ENCODE data around the gene ANKRD24. TPM values are rescaled to one million over a fixed set of nuclear protein-coding genes. Genes with fewer than 3 reads are reported as not detected.
"Not testable (repeated sequence)": the region's sequence is repeated elsewhere in the genome, so short reads cannot be mapped to it uniquely, and the experiment has no call there.

ANKRD24 gene
- polyA plus RNA-seq, 4 donors = 0.89 to 1.4 (median 1.0) TPM

DNA sequence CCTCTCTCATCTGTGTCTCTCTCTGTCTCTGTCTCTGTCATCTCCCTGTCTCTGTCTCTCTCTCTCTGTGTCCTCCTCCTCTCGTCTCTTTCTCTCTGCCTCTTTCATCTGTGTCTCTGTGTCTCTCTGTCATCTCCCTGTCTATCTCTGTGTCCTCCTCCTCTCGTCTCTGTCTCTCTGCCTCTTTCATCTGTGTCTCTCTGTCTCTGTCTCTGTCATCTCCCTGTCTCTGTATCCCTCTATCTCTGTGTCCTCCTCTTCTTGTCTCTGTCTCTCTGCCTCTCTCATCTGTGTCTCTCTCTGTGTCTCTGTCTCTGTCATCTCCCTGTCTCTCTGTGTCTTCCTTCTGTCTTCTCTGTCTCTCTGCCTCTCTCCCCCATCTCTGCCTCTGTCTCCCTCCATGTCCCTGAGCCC lies 46.3 kb downstream of the ANKRD24 start:
- DNase-seq (ENCODE audit: low read depth in 4 of 4, low spot score in 3 of 4) = no peak

DNA sequence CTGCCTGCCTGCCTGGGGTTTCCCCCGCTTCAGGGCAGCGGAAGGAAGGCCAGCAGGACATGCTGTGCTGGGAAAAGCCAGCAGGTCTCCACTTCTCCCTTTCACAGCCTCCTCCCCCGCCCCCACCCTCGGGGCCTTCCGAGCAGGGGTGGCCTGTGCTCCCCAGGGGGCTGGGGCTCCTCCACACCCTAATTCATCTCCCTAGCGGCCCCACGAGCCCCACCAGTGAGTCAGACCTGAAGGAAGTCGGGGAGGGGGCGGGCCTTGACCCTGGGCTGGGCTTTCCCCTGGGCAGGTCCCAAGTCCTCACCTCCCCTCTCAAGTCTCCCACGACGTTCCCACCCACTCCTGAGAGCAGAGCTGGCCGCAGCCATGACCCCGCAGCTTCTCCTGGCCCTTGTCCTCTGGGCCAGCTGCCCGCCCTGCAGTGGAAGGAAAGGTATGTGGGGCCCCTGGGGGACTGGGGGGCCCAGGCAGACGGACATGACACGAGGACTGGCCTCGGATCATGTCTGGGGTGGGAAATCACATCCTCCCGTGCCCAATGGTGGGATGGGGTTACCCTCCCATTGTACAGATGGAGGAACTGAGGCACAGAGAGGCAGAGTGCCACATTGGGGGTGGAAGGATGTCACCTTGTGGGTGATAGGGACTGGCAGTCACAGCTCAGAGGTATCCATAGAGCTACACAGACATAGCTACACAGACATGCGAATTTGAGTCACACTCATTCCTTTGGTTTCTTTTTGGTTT lies 46.9 kb downstream of the ANKRD24 start, which contains the start of gene EBI3:
Gene EBI3, plus strand, starts transcription at position 345 of the 753 bp plus-strand sequence. Its CDS starts 28 bp downstream, at position 373.
- DNase-seq (ENCODE audit: low read depth in 4 of 4, low spot score in 3 of 4) = no peak

DNA sequence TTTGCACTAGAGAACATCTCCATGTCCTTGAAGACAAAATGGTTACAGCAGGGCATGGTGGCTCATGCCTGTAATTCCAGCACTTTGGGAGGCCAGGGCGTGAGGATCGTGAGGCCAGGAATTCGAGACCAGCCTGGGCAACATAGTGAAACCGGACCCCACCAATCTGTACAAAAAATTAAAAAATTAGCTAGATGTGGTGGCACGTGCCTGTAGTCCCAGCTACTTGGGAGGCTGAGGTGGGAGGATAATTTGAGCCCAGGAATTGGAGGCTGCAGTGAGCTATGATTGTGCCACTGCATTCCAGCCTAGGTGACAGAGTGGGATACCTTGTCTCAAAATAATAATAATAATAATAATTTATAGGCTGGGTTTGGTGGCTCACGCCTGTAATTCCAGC lies 47.7 kb downstream of the ANKRD24 start:
- DNase-seq (ENCODE audit: low read depth in 4 of 4, low spot score in 3 of 4) = not testable (repeated sequence)

DNA sequence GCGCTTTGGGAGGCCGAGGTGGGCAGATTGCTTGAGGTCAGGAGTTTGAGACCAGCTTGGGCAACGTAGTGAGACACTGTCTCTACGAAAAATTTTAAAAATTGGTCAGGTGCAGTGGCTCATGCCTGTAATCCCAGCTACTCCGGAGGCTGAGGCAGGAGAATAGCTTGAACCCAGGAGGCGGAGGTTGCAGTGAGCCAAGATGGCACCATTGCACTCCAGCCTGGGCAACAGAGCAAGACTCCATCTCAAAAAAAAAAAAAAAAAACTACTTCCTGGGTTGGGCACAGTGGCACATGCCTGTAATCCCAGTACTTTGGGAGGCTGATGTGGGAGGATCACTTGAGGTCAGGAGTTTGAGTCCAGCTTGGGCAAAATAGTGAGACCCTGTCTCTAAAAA lies 49.0 kb downstream of the ANKRD24 start:
- DNase-seq (ENCODE audit: low read depth in 4 of 4, low spot score in 3 of 4) = not testable (repeated sequence)

DNA sequence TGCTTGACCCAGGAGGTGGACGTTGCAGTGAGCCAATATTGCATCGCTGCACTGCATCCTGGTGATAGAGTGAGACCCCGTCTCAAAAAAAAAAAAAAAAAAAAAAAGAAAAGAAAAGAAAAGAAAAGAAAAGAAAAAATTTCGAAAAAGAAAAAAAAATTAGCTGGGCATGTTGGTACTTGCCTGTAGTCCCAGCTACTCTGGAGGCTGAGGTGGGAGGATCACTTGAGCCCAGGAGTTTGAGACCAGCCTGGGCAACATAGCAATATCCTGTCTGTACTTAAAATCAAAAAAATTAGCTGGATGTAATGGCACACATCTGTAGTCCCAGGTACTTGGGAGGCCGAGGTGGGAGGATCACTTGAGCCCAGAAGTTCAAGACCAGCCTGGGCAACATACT lies 49.6 kb downstream of the ANKRD24 start:
- DNase-seq (ENCODE audit: low read depth in 4 of 4, low spot score in 3 of 4) = not testable (repeated sequence)

DNA sequence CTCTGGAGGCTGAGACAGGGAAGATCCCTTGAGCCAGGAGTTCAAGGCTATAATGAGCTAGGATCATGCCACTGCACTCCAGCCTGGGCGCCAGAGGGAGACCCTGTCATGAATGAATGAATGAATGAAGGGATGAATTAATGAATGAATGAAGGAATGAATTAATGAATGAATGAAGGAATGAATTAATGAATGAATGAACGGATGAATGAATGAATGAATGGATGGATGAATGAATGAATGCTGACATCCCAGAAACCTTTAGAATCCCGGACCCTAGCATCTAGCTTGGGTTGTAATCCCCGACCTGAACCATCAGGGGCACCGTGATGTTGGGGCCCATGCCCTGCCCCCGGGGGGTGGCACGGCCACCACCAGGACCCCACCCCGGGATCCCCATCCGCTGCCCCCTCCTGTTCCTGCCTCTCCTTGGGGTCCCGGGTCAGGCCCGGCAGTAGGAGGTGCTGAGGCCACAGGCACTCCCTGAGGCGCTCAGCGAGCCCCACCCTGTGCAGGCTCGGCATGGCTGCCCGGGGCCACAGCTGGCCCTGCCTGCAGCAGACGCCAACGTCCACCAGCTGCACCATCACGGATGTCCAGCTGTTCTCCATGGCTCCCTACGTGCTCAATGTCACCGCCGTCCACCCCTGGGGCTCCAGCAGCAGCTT lies 50.3 kb downstream of the ANKRD24 start:
- DNase-seq (ENCODE audit: low read depth in 4 of 4, low spot score in 3 of 4) = no peak

DNA sequence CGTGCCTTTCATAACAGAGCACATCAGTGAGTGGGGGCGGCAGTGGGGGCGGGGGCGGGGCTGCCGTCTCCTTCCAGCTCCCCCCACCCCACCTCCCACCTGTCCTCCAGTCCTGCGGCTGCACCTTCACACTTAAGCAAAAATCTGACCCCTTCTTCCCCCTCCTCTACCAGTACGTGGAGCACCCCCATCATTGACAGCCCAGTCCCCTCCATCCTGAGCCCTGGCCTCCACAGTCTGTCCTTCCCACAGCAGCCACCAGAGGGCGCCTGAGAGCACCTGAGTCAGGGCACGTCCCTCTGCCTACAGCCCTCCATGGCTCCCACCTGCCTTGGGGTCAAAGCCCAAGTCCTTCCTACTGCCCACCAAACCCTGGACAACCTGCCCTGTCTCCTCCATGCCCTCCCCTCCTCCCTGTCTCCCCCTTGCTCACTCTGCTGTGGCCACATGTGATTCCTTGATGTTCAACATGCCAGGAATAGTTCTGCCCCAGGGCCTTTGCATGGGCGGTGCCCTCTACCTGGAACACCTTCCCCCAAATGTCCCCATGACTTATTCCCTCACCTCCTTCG lies 50.9 kb downstream of the ANKRD24 start:
- DNase-seq (ENCODE audit: low read depth in 4 of 4, low spot score in 3 of 4) = no peak

DNA sequence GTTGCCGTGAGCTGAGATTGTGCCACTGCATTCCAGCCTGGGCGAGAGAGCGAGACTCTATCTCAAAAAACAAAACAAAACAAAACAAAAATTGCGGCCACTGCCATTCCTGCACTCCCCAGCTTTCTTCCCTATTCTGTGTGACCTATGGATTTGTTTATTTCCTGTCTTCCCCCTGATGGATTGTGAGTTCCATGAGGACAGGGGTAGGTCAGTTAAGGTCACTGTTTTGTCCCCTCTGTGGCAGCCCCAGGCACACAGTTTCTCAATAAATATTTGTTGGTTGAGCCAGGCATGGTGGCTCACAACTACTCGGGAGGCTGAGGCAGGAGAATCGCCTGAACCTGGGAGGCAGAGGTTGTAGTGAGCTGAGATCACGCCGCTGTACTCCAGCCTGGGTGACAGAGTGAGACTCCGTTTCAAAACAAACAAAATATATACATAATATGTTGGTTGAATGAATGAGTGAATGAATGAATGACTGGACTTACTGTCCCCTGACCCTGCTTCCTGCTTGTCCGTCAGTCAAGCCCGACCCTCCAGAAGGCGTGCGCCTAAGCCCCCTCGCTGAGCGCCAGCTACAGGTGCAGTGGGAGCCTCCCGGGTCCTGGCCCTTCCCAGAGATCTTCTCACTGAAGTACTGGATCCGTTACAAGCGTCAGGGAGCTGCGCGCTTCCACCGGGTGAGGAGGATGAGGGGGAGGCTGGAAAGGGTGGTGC lies 51.8 kb downstream of the ANKRD24 start:
- DNase-seq (ENCODE audit: low read depth in 4 of 4, low spot score in 3 of 4) = no peak

DNA sequence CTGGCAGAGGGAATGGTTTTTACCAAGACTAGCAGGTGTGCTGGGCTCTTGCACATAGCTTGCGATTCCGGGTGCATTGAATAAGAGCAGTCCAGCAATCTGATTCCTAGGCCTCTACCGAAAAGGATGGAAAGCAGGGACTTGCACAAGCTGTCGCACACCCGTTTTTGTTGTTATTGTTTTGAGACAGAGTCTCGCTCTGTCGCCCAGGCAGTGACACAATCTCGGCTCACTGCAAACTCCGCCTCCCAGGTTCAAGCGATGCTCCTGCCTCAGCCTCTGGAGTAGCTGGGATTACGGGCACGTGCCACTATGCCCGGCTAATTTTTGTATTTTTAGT lies 52.3 kb downstream of the ANKRD24 start:
- no peak for DNase-seq (ENCODE audit: low read depth in 4 of 4, low spot score in 3 of 4)

DNA sequence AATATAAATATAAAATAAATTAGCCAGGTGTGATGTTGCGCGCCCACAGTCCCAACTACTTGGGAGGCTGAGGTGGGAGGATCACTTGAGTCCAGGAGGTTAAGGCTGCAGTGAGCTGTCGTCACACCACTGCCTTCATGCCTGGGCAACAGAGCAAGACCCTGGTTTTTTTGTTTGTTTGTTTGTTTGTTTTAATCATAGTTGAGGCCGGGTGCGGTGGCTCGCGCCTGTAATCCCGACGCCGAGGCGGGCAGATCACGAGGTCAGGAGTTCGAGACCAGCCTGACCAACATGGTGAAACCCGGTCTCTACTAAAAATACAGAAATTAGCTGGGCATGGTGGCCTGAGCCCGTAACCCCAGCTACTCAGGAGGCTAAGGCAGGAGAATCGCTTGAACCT lies 55.0 kb downstream of the ANKRD24 start:
- DNase-seq (ENCODE audit: low read depth in 4 of 4, low spot score in 3 of 4) = not testable (repeated sequence)

DNA sequence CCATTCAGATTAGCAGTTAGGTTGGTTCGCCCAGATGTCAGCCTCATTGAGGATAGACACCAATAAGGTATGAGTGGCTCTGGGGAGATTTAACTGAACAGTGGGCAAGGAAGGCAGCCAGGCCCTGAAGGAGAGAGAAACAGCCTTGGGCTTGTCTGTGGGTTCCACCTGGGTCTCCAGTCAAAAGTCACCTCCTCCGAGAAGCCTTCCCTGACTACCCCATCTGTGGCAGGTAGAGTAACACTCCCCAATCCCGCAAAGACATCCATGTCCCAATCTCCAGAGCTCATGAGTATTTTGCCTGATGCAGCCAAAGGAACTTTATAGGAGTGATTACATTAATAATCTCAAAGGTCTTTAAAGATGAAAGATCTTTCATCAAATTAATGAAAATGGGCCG lies 56.3 kb downstream of the ANKRD24 start:
- no peak for DNase-seq (ENCODE audit: low read depth in 4 of 4, low spot score in 3 of 4)

DNA sequence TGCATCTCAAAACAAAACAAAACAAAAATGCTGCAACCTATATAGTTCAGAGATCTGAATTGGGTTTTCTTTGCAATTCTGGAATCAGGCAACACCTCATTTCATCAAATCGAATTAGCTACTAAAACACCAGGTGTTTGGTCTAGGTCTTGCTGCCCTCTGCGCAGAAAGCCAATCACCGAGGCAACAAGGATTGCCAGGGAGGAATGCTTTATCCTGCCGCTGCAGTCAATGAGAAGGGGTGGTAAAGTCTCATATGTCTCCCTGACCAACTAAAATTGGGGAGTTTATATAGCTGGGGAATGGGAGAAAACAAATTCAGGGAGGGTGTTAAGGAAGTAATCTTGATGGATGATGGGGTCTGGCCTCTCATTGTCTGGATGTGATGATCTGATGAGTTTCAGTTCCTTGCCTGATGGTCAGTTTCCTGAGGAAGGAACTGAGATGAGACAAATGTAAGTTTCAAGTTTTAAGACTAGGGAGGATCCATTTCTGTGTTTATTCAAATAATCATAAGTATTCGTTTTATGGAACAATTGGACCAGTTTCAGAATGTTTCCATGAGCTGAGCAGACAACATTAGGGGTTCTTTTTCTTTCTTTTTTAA lies 59.4 kb downstream of the ANKRD24 start:
- DNase-seq (ENCODE audit: low read depth in 4 of 4, low spot score in 3 of 4) = no peak

DNA sequence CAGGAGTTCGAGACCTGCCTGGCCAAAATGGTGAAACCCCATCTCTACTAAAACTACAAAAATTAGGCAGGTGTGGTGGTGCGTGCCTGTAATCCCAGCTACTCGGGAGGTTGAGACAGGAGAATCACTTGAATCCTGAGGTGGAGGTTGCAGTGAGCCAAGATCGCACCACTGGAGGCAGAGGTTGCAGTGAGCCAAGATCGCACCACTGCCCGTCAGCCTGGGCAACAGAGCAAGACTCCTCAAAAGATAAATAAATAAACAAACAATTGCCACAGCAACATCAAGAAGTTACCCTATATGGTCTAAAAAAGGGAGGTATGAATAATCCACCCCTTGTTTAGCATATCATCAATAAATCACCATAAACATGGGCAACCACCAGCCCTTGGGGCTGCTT lies 63.4 kb downstream of the ANKRD24 start:
- not testable (repeated sequence) for DNase-seq (ENCODE audit: low read depth in 4 of 4, low spot score in 3 of 4)

DNA sequence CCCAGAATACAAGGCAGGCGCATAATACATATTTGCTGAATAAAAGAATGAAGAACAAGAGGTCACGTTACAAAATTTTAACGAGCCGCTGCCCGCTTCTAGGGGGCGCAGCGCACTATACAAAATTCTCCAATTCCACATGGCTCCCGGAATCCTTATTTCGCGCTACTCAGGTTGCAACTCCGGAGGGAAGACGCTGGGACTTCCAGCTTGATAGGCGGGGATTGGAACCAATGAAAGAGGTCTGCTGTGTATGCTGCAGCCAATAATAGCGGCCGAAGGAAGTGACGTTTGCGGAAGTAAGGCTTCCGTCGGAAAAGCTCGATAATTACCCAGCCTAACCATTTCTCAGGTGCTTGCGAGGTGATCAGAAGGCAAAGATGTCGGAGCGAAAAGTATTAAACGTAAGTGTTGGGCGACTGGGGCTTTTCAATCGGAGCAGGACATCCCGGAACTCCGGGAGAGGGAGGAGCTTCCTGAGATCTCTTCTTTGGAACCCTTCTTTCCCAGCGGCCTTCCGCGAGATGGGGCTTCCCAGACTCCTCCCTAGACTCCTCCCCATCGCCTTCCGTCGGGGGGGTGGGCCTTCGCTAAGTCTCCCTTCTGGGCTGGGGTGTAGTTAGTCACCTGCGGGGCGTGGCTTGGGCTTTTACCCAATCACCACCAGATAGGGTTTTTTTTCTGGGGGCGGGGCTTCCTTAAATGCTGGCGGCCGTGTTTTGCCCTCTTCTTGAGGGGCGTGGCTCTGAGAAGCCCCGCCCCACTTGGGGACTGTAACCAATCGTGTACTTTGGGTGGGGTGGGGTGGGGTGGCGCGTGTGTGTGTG lies 64.5 kb downstream of the ANKRD24 start, which contains the start of gene YJU2:
Gene YJU2, plus strand, starts transcription at position 314 of the 827 bp plus-strand sequence. Its CDS starts 67 bp downstream, at position 381.
- DNase-seq (ENCODE audit: low read depth in 4 of 4, low spot score in 3 of 4) = peak; percentile 98 to 99 (median 99)

DNA sequence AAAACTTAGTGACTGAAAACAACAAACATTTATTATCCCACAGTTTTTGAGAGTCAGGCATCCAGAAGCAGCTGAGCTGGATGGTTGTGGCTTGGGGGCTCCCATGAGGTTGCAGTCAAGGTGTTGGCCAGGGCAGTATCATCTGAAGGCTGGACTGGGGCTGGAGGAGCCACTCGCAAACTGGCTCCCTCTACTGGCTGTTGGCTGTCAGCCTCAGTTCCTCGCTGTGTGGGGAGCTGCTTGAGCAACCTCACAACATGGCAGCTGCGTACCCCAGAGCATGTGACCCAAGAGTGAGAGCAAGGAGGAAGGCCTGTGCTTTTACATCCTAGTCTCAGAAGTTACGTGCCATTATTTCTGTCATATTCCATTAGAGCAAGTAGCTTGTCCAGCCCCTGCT lies 74.1 kb downstream of the ANKRD24 start:
- no peak for DNase-seq (ENCODE audit: low read depth in 4 of 4, low spot score in 3 of 4)

DNA sequence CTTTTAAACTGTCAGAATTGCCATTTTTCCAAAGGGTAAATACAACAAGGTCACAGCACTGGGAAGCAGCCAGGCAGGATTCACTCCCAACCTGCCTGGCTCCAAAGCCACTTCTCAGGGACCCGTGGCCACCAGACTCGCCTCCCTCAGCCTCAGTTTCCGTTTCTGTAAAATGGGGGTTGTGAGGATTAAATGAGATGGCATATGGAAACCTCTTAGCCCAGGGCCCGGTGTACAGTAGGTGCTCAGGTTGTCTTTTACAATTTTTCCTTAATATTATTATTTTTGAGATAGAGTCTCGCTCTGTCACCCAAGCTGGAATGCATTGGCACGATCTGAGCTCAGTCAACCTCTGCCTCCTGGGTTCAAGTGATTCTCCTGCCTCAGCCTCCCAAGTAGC lies 74.5 kb downstream of the ANKRD24 start:
- DNase-seq (ENCODE audit: low read depth in 4 of 4, low spot score in 3 of 4) = no peak

DNA sequence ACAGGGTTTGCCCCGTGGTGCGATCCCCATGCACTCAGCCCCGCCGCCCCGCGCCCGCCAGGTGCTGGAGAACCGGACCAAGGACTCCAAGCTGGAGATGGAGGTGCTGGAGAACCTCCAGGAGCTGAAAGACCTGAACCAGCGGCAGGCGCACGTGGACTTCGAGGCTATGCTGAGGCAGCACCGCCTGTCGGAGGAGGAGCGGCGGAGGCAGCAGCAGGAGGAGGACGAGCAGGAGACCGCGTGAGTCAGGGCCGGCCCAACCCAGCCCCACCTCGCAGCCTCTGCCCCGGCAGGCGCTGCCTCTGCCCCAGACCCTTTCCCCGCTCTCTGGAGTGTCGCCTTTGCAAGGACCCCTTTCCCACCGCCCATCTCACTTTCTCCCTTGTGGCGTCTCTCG lies 75.7 kb downstream of the ANKRD24 start:
- no peak for DNase-seq (ENCODE audit: low read depth in 4 of 4, low spot score in 3 of 4)

DNA sequence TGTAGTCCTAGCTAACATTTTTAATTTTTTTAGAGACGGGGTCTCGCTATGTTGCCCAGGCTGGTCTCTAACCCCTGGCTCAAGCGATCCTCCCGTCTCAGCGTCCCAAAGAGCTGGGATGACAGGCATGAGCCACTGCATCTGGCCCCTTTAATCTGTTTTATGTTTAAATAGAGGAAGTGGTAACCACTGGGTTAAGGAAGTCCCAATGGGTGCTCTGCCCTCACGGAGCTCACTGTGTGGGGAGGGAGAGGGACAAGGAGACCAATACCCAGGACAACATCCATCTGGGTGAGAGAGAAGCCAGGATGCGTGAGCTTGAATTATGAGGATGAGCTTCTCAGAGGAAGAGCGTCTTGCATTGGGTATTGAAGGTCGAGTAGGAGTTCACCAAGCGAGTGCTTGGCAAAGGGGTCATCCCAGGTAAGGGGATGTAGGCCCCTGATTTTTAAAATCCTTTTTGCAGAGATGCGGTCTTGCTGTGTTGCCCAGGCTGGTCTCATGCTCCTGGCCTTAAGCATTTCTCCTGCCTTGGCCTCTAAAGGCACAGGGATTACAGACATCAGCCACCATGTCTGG lies 78.2 kb downstream of the ANKRD24 start:
- no peak for DNase-seq (ENCODE audit: low read depth in 4 of 4, low spot score in 3 of 4)

DNA sequence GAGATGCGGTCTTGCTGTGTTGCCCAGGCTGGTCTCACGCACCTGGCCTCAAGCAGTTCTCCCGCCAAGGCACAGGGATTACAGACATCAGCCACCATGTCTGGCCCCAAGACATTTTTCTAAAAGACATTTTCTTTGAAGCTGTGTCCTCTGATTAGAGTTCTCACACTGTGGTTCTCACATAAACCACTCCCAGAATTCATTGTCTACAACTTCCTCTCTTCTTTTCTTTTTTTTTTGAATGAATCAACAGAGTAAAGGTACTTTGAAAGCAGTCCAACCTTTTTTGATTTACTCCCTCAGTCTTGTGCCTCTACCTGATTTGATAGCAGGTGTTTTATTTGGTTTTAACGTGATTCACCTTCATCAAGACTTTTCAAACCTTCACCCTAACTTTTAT lies 82.3 kb downstream of the ANKRD24 start:
- DNase-seq (ENCODE audit: low read depth in 4 of 4, low spot score in 3 of 4) = no peak

Measured in right renal pelvis (tissue), 4 donors.